GM18868 (cell line): Measurements from ENCODE around the gene ALPK3.
"Not testable (repeated sequence)": the region's sequence is repeated elsewhere in the genome, so short reads cannot be mapped to it uniquely, and the experiment has no call there.

ENCODE experiments used
- ATAC-seq: cut with Tn5 transposase; IDR thresholded peaks from one replicate; pipeline ENCODE4 v1.9.1; 2021; ENCODE audit warnings: mild to moderate bottlenecking, moderate library complexity; ENCODE audit not compliant: unreplicated experiment

Gene ALPK3

DNA sequence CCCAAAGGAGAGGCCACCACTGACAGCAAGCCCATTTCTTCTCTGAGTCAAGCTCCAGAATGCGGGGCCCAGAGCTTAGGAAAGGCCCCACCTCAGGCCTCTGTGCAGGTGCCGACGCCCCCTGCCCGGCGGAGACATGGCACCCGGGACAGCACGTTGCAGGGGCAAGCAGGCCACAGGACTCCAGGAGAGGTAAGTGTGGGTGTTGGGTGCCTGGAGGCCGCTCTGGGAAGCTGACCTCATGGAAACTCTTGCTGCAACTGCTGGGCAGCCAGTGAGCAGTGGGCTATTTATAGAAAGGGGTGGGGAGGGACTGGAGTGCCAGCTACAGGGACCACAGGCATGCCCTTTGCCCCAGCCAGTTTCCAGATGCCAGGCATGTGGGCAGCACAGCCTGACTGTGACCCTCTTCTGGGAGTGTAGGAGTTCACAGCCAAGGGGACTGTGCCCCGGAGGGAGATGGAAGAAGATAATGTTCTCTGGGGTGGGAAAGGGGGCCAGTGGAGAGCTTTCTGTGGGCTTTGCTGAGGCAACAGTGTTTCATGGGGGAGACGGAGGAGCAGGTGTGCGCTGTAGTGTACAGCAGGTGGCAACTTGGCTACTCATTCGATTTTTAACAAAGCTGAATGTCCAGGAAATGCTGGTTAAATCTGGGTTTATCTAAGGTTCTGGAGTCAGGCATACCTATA lies 23.7 kb downstream of the ALPK3 start:
- ATAC-seq: no peak

DNA sequence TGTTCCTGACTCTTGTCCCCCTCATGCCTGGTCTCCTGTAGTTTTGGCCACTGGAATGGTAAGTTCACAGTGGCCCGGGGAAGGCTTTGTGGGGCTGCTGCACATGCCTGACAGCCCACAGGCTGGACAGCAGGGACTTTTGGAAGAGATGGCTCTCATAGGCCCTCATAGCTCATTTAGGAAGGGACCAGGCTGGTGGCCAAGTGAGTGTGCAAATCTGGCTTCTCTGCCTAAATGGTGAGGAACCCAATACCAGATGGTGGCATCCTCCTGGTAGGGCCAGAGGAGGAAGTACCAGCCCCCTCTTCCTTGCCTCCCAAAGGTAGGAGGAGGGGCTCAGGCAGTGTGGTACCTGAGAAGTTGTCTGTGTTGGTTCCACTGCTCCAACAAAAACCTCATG lies 25.6 kb downstream of the ALPK3 start:
- no peak for ATAC-seq

DNA sequence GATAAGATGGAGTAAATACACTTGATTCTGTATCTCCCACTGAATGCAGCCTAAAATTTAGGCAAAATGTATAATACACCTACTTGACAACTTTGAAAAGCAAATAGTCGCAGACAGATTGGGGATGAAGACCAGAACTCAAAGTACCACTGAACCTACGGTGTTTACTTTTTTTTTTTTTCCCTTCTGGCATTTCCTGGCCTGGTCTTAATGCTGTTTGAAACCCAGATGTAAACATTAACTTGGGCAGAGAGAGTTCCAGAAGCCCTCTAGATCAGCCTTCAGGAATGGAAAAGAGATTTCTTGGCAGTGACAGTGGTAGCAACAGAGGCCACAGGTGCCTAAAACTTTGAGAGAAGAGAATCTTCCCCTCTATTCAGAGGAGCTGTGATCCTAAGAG lies 27.8 kb downstream of the ALPK3 start:
- no peak for ATAC-seq

DNA sequence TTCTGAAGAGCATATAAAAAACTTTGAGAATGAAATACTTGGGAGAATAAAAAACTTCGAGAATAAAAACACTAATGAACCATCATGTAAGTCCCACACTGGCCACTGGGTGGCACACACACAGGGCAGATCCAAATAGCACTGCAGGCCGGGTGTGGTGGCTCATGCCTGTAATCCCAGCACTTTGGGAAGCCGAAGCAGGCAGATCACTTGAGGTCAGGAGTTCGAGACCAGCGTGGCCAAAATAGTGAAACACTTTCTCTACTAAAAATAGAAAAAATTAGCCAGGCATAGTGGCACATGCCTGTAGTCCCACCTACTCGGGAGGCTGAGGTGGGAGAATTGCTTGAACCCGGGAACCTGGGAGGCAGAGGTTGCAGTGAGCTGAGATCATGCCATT lies 28.5 kb downstream of the ALPK3 start:
- ATAC-seq: not testable (repeated sequence)

DNA sequence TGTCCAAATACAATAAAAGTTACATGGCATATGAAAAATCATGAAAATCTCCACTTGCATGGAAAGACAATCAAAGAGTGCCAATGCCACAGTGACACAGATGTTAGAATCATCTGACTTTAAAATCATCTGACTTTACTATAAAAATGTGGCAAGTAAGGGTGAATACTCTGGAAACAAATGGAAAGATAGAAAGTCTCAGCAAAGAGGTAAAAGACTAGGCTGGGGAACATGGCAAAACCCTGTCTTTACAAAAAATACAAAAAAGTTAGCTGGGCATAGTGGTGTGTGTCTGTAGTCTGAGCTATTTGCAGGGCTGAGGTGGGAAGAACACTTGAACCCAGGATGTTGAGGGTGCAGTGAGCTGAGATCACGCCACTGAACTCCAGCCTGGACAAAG lies 29.1 kb downstream of the ALPK3 start:
- no peak for ATAC-seq

DNA sequence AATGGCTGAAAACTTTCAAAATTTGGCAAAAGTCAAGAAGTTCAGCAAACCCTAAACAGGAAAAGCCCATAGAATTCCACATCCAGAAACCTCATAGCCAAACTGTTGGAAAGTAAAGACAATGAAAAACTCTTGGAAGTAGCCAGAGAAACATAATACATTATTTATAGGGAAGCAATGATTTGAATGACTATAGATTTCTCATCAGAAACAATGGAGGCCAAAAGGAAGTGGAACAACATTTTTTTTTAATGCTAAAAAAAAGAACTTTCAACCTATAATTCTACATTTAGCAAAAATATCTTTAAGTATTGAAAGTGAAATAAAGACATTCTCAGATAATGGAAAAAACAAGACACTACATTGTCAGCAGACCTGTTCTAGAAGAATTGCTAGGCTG lies 30.2 kb downstream of the ALPK3 start:
- no peak for ATAC-seq

DNA sequence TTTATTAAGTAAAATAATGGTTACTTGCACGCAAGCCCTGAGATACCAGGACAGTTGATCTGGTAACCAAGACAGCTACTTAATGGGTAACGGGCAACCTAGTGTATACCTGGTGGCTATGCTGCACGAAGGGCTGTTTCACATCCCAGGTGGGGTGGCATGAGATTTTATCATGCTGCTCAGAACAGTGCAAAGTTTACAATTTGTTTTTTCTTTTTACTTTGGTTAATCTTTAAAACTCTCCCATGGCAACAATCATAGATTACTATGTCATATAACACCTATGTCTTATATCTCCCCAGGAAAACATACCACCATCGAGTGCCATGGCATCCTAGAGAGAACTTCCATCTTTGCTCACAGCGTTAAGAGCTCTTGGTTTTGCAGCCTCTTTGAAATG lies 35.1 kb downstream of the ALPK3 start:
- ATAC-seq: no peak

DNA sequence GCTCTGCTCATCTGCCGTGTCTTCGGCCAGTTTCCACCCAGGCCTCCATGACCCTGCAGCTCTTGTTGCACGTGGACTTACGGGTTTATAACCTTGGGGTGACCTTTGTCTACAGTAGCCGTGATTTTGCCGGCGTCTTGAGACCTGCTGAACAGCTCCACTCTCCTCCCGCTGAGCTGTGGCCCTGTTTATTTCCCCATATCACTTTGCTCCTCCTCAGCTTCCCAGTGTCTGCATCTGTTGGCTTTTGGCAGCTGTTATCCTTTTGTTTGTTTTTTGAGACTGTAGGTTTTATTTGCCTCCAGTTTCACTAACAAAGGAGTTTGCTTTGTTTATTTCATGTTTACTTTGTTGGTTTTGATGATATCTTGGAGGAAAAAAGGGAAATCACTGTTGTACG lies 38.0 kb downstream of the ALPK3 start:
- no peak for ATAC-seq

DNA sequence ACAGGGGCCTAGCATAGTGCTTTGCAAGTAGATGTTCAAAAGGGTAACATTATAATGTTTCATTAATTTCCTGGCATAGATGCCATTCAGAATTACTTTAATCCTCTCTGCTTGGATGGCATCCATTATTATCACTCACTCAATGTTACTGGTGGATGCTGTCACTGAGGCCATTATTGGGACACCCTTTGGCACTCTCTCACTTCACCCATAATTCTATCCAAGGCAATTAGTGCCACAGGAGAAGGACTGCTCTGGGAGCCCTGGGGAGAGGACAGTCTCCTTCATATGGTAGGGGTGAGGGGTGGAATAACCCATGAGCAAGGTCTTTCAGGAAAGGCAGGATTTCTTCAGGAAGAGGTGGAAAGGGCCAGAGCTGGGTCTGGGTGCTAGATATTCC lies 38.6 kb downstream of the ALPK3 start:
- no peak for ATAC-seq

DNA sequence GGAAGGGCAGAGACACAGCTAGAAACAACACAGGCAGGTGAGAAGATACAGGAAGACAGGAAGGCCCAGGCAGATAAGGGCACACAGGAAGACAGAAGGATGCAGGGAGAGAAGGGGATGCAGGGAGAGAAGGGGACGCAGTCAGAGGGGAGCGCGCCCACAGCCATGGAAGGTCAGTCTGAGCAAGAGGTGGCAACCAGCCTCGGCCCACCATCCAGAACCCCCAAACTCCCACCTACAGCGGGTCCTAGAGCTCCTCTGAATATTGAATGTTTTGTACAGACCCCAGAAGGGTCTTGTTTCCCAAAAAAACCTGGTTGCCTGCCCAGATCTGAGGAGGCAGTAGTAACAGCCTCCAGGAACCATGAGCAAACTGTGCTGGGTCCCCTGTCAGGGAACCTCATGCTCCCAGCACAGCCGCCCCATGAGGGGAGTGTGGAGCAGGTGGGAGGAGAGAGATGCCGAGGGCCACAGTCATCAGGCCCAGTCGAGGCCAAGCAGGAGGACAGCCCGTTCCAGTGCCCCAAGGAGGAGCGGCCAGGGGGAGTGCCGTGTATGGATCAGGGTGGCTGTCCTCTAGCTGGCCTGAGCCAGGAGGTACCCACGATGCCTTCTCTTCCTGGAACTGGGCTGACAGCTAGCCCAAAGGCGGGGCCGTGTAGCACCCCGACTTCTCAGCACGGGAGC lies 39.7 kb downstream of the ALPK3 start:
- no peak for ATAC-seq

DNA sequence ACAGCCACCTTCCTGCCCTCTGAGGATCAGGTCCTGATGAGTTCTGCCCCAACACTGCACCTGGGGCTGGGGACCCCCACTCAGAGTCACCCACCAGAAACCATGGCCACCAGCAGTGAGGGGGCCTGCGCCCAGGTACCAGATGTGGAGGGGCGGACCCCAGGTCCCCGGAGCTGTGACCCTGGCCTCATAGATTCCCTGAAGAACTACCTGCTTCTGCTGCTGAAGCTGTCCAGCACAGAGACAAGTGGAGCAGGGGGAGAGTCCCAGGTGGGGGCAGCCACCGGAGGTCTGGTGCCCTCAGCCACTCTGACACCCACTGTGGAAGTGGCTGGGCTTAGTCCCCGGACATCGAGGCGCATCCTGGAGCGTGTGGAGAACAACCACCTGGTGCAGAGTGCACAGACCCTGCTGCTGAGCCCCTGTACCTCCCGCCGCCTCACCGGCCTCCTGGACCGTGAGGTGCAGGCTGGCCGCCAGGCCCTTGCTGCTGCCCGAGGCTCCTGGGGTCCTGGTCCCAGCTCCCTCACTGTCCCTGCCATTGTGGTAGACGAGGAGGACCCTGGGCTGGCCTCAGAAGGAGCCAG lies 40.4 kb downstream of the ALPK3 start:
- ATAC-seq: no peak

DNA sequence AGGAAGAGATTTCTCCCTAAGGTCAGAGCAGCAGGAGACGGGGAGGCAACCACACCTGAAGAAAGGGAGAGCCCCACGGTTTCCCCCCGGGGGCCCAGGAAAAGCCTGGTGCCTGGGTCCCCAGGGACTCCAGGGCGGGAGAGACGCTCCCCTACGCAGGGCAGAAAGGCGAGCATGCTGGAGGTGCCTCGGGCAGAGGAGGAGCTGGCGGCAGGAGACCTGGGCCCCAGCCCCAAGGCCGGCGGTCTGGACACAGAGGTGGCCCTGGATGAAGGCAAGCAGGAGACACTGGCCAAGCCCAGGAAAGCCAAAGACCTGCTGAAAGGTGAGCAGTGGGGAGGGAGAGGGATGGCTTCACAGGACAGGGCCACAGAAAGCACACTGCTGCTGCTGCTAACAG lies 41.1 kb downstream of the ALPK3 start:
- ATAC-seq: no peak

DNA sequence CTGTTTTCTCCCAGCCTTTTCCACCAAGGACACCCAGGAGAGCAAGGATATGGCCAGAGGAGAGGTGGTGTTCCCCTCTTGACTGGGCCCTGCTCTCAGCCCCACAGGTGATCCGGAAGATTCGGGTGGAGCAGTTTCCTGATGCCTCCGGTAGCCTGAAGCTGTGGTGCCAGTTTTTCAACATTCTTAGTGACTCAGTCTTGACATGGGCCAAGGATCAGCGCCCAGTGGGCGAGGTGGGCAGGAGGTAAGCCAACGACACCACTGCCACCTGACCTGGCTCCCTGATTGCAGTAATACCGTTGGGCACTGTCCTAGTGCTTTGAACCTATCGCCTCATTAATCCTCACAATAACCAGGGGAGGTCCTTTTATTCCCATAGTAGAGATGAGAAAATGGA lies 42.0 kb downstream of the ALPK3 start:
- no peak for ATAC-seq

DNA sequence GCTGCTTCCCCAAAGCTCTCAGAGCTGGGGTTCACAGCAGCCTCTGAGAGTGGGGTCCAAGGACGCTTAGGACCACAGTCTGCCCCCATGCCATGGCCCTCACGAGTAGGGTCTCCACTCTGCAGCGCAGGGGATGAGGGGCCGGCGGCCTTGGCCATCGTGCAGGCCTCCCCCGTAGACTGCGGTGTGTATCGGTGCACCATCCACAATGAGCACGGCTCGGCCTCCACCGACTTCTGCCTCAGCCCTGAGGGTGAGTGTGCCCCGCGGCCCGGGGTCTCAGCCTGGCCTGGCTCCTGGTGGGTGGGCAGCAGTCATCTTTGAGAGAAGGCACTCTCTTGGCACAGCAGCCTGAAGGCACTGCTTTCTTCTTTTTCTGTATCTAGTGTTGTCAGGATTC lies 42.5 kb downstream of the ALPK3 start:
- ATAC-seq: no peak

DNA sequence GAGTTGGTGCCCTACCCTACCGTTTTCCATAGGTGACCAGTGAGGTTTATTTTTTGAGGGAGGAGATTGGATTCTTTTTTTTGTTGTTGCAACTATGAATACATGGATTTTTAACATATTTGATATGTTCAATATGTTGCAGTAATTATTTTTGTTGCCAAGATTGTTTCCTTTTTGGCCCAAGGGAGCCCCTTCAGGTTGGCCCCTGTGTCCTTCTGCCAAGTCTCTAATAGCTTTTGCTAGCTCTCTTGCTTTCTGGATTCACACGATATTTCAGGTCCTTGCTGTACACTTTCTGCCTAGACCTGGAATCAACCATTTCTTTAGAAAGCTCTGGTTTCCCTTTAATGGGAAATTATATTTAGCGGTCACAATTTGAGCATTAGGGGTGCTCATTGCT lies 44.6 kb downstream of the ALPK3 start:
- no peak for ATAC-seq

DNA sequence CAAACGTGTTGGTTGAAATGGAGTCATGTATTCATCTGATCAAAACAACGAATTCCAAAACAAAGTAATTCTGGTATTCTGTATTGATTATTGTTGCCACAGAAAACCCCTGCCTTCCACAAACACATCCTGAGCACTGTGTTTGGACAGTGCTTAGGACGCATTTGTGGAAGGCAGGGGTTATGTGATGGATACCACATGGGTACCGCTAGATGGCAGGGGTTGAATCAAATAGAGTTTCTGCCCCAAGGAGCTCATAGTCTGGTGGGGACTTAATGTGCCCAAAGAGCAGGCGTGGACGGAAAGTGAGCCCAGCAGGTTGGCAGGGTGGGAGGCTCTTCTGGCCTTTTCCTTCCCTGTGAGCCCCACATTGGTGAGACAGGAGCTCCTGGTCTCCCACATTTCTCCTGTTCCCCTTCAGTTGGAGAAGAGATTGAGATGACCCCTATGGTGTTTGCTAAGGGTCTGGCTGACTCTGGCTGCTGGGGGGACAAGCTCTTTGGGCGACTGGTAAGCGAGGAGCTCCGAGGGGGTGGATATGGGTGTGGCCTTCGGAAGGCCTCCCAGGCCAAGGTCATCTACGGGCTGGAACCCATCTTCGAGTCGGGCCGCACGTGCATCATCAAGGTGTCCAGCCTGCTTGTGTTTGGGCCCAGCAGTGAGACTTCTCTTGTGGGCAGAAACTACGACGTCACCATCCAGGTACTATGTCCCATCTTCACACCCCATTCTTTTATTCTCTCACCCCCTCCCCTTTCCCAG lies 45.2 kb downstream of the ALPK3 start:
- ATAC-seq: no peak

DNA sequence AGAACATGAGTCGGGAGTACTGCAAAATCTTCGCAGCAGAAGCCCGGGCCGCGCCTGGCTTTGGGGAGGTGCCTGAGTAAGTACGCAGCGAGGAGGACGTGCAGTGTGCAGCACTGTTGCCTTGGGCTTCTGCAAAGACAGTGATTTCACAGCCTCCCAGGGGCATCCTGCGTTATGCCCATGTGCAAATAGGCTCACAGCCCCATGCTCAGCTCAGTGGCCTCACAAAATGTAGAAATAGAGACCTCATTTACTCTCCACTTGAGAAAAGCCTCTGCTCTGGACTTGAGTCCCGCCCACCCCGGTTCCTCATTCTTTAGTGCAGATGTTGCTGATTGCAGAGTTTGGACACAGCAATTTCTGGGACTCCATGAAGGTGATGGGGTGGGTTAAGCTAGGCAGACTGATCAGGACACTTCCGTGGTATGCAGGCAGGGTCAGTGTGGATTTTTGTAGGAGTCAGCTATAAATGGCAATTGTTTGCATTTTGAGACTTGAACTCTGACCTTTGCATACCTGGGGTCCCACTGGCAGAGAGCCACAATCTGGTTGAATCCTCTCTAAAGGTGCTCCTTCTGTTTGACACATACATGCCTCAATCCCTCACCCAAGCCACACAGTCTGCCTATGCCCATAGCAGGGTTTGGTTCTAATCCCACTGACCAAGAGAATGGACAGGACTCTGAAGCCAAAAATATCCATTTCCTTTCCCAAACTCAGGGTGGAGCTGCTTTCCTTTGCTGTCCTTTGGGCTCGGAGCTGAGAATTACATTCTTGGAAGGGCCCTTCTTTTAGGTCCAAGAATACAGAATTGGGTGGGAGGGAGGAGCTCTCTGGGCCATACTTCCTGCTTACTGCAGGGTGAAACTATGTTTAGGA lies 46.6 kb downstream of the ALPK3 start:
- ATAC-seq: no peak

DNA sequence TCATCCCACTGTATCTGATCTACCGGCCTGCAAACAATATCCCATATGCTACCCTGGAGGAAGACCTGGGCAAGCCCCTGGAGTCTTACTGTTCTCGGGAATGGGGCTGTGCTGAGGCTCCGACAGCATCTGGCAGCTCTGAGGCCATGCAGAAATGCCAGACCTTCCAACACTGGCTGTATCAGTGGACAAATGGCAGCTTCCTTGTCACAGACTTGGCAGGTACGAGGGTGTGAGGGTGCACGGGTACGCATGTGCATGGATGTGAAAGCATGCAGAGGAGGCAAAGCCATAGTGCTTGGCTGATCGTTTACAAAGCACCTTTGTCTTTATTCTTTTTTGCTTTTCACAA lies 47.3 kb downstream of the ALPK3 start:
- no peak for ATAC-seq

DNA sequence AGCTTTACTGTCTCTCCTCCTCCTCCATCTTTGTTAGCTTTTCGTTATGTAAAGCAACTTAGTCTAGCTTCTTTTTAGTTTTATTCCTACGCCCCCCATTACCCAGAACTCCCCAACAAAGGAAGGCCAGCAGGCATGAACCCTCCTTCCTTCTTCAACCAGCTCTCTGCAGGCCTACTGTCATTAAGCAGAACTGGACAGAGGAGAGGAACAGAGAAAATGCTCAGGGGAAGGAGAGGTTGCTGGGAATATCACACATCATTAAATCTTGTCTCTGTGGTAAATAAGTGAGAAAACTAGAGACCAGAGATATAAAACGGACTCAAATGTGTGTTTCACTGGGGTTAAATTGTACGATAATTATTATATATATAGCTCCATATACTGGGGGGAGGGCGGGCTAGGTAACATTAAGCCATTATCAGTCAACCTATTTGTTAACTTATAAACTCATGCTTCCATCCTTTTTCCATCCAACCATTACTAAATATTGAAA lies 48.0 kb downstream of the ALPK3 start:
- no peak for ATAC-seq

DNA sequence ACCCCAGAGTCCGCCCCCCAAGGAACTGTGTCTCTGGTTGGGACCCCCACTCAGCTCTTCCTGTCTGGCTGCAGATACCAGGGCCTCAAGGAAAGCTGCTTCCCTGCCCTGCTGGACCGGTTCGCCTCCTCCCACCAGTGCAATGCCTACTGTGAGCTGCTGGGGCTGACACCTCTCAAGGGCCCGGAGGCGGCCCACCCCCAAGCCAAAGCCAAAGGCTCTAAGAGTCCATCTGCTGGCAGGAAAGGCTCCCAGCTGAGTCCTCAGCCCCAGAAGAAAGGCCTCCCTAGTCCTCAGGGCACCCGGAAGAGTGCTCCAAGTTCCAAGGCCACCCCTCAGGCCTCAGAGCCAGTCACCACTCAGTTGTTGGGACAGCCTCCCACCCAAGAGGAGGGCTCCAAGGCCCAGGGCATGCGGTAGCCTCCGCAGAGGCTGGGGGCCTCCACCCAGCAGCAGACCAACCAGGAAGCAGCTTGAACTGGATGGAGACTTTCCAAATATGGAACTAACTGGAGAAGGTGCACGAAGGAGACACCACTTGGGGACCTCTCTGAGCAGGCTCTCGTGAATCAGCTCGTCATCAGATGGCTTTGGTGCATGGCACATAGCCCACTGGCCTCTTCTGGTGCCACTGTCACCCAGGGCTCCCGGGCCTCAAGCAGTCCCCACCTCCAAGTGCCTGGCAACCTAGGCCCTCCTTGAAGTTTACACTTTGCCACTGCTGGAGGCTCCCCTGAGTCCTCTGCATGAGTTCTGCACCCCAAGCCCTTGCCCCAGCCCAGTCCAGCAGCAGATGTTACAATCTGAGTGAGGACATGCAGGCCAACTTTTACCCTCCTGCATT lies 51.1 kb downstream of the ALPK3 start:
- no peak for ATAC-seq
